ENCODE results near the gene SPDEF.

Gene SPDEF

DNA sequence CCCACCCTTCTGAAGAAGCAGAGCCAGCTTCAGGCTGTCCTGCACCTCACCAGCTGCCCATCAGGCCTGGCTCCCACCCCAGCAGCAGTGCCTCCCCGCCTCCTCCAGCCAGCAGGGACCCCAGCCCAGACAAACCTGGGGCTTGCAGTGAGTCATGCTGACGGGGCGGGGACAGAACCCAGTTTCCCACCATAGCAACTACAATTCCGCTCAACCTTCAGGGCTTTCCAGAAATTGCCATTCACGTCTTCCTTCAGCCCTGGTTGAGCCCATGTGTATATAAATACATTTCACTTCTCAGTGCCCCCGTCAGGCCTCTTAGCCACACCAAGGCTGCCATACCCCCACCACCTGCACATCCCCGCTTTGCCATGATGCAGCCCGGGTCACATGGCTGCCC lies 4.4 kb downstream of the SPDEF start:
- Histone ChIP-seq H3K27me3 (ENCODE audit: insufficient read depth, low read depth, severe bottlenecking) (no peaks in the 10 kb centered on the region), H3K9me3 (ENCODE audit: severe bottlenecking) (no peaks in the 10 kb centered on the region), H3K4me3 (ENCODE audit: low read depth, low read length) (no peak overlapping the region), H3K27ac (no peak overlapping the region), H3K36me3 (no peaks in the 10 kb centered on the region)
- no peak for DNase-seq
- TF ChIP-seq, protein P1, sequence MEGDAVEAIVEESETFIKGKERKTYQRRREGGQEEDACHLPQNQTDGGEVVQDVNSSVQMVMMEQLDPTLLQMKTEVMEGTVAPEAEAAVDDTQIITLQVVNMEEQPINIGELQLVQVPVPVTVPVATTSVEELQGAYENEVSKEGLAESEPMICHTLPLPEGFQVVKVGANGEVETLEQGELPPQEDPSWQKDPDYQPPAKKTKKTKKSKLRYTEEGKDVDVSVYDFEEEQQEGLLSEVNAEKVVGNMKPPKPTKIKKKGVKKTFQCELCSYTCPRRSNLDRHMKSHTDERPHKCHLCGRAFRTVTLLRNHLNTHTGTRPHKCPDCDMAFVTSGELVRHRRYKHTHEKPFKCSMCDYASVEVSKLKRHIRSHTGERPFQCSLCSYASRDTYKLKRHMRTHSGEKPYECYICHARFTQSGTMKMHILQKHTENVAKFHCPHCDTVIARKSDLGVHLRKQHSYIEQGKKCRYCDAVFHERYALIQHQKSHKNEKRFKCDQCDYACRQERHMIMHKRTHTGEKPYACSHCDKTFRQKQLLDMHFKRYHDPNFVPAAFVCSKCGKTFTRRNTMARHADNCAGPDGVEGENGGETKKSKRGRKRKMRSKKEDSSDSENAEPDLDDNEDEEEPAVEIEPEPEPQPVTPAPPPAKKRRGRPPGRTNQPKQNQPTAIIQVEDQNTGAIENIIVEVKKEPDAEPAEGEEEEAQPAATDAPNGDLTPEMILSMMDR (IDR thresholded peaks at IDR 0.05; ENCODE audit: low read depth, low read length): no peak

DNA sequence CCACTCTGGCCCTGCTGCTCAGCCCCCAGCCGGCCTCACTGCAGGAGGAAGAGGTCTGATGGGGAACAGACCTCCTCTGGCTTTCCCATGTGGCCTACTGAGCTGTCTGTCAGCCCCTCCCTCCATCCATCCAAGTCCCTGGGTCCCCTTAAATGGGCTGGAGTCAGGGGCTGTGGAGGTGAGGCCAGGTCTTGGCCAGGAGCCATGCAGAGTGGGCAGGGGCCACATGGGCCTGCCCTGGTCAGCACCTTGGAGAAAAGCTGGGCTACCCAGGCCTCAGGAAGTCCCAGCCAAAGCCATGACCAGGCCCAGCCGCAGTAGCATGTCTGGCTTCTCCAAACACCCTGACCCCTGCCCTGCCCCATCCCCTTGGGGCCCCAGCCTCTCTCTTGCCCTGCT lies 6.3 kb downstream of the SPDEF start:
- TF ChIP-seq, protein P1 (IDR thresholded peaks at IDR 0.05; ENCODE audit: low read depth, low read length): no peak
- H3K27me3 ChIP-seq (ENCODE audit: insufficient read depth, low read depth, severe bottlenecking): no peaks in the 10 kb centered on the region
- DNase-seq: no peak
- peak overlapping the region; percentile 83 for H3K27ac ChIP-seq
- no peaks in the 10 kb centered on the region for H3K9me3 ChIP-seq (ENCODE audit: severe bottlenecking)
- H3K4me3 ChIP-seq (ENCODE audit: low read depth, low read length): no peak overlapping the region
- no peaks in the 10 kb centered on the region for H3K36me3 ChIP-seq

DNA sequence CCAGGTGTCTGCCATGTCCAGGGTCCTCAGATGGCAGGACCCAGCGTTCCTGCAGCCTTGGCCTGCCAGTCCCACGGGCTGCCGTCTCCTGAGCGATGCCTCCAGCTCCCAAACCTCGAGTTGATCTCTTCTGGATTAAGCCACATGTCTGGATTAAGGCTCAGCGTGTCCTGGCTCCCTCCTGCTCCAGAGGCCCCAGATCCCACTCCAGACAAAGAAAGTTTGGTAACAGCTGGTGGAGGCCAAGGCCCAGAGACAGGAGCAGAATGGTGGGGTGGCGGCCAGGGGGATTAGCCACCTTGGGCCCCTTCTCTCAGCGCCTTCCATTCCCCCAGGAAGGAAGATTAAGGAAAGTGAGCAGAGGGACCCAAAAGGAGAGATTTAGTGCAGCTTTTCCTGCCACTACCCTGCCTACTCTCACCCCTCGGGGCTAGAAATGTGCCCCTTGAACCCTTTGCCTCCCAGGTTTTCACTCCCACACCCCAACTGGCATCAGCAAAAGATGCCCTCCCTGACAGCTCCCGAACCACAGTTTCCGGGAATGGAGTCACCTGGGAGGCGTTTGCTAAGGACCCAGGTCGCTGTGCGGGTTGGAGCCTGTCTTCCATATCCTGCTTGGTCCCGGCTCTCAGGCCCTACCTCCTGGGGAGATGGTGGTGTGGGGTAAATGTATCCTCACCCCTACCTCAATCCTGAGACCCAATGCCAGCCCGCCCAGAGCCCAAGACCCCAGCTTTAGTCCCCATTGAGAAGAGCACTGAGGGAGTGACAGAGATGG lies 6.9 kb downstream of the SPDEF start:
- H3K4me3 ChIP-seq (ENCODE audit: low read depth, low read length): no peak overlapping the region

DNA sequence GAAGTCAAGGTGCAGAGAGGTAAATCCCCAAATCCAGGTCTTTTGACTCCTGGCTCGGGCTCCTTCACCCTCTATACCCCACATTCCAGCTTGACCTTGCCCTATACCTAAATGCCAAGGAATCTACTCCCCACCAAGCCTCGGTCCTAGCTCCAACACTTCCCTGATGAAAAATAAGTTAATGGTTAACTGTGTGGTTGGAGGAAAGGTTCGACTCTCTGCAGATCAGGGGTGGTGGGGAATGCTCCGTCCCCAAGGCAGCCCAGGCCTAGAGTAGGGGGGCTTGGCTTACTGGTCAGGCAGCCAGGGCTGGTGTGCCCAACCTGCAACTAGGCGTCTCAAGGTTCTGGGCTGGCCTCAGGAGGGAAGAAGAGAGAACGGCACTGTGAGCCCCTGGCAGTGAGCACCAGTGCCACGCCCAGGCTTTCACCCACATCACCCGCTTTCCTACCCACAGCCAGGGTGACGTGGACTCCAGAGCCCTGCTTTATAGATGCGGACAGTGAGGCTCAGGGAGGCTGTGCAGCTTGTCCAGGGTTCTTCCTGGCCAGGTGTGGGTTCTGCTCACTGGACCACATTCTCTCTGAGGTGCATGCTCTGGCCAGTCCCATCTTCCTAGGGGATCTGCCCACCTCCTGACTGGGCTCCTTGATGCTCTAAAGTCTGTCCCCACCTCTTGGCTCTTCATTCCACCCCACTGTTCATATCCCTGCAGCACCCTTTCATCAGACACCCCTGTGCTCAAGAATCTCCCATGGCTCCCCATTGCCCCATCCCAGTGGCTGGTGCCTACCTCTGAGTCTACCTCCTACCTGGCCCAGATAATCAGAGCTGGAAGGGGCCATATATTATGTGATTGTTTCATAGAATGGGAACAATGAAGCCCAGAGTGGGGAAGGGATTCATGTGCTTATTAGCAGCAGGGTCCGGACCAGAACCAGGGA lies 8.2 kb downstream of the SPDEF start:
- H3K27ac ChIP-seq: peak overlapping the region; percentile 83

More for the DNA sequence above, 6.9 kb downstream of the SPDEF start:
- Histone ChIP-seq H3K27me3 (ENCODE audit: insufficient read depth, low read depth, severe bottlenecking) (no peaks in the 10 kb centered on the region), H3K9me3 (ENCODE audit: severe bottlenecking) (no peaks in the 10 kb centered on the region), H3K36me3 (no peaks in the 10 kb centered on the region), H3K27ac (peak overlapping the region; percentile 83)
- peak; percentile 98 for DNase-seq
- TF ChIP-seq, protein P1 (IDR thresholded peaks at IDR 0.05; ENCODE audit: low read depth, low read length): no peak

DNA sequence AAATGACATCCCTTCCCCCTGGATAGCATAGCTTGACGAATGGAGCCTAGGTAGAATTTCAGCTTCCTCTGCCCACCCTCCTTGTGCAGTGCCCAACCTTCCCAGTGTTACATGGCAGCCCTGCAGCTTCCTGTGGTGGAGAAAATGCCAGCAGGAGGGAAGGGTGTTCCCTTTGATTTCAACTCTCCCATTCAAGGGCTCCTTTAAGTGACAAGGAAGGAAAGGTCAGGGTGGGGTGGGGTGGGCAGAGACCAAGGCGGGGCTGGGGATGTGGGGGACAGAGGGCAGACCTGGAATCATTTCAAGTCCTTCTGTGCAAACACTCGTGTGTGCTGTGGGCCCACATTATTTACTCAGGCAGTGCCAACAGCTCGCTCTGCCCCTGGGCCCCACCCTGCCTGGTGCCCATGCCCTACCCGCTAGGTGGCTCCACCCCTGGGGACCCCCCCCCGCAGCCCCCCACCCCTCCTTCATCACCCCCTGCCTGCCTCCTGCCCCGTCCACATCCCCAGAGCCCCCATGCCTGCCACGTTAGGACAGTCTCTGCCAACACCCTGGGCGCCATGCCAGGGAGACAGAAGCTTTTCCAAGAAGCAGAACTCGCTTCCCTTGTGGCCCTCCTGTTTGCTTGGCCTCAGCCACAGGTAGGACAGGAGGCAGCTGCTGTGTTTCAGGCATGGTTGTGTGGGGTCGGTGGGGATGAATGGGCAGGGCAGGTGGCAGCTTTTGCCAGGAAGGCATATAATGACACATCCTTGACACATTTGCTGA lies 9.4 kb downstream of the SPDEF start:
- no peaks in the 10 kb centered on the region for H3K9me3 ChIP-seq (ENCODE audit: severe bottlenecking)
- TF ChIP-seq, protein P1 (IDR thresholded peaks at IDR 0.05; ENCODE audit: low read depth, low read length): no peak
- no peaks in the 10 kb centered on the region for H3K36me3 ChIP-seq
- H3K27ac ChIP-seq: peak overlapping the region; percentile 51; the same call in 1 of the 2 replicates
- DNase-seq: no peak
- H3K4me3 ChIP-seq (ENCODE audit: low read depth, low read length): no peak overlapping the region
- H3K27me3 ChIP-seq (ENCODE audit: insufficient read depth, low read depth, severe bottlenecking): no peaks in the 10 kb centered on the region

More for the DNA sequence above, 8.2 kb downstream of the SPDEF start:
- H3K4me3 ChIP-seq (ENCODE audit: low read depth, low read length): no peak overlapping the region
- H3K27me3 ChIP-seq (ENCODE audit: insufficient read depth, low read depth, severe bottlenecking): no peaks in the 10 kb centered on the region
- TF ChIP-seq, protein P1 (IDR thresholded peaks at IDR 0.05; ENCODE audit: low read depth, low read length): no peak
- no peaks in the 10 kb centered on the region for H3K36me3 ChIP-seq
- no peaks in the 10 kb centered on the region for H3K9me3 ChIP-seq (ENCODE audit: severe bottlenecking)
- DNase-seq: no peak

Data from WERI-Rb-1 (cell line).